Effector memory CD4-positive, alpha-beta T cell (primary cell): Measurements from ENCODE around the gene PRRX1.

Experiments
- DNase-seq, 3 donors: peaks; one replicate each; pipeline ENCODE4 v3.0.0-alpha.2; 2020
- H3K27ac ChIP-seq: 2 replicates; pipeline ENCODE4 v1.7.0; 2013; ENCODE audit warnings: mild to moderate bottlenecking, low read length, moderate library complexity; ENCODE audit not compliant: insufficient read depth, poor library complexity, severe bottlenecking
- H3K27me3 ChIP-seq: replicated peaks from 2 replicates; pipeline ENCODE4 v1.7.0; 2013; ENCODE audit warnings: mild to moderate bottlenecking, low read length; ENCODE audit not compliant: insufficient read depth, control insufficient read depth, poor library complexity, severe bottlenecking
- H3K36me3 ChIP-seq: 2 replicates; pipeline ENCODE4 v1.7.0; 2013; ENCODE audit warnings: mild to moderate bottlenecking, low read length, moderate library complexity; ENCODE audit not compliant: control insufficient read depth, insufficient read depth
- H3K4me1 ChIP-seq: 2 replicates; pipeline ENCODE4 v1.7.0; 2013; ENCODE audit warnings: low read length, mild to moderate bottlenecking; ENCODE audit not compliant: control insufficient read depth, insufficient read depth, poor library complexity, severe bottlenecking
- H3K4me3 ChIP-seq: 2 replicates; pipeline ENCODE4 v1.7.0; 2013; ENCODE audit warnings: low read length, low read depth, mild to moderate bottlenecking; ENCODE audit not compliant: insufficient read depth, poor library complexity, severe bottlenecking
- H3K9me3 ChIP-seq: 2 replicates; pipeline ENCODE4 v1.7.0; 2013; ENCODE audit warnings: mild to moderate bottlenecking, low read length, moderate library complexity; ENCODE audit not compliant: control insufficient read depth

PRRX1 gene

DNA sequence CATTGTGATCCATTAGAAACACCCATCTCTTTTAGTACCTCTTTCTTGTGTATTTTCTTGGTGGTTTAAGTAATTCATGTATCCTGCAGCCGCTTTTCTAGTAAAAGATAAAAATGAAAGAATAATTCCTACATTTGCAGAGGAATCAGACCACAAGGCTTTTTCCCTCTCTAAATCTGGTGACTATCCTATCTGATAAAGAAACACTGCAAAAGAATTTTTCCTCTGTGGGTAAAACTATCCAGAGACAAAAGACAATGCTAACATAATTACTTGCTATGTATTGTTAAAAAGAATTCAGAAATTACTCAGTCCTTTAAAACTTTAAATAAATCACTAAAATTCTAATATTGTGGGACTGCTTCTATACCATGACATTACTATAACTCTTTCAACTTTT is 51.0 kb downstream of the PRRX1 start:
- H3K27me3 ChIP-seq: no peaks in the 10 kb centered on the region
- H3K9me3 ChIP-seq: no peaks in the 10 kb centered on the region
- H3K4me3 ChIP-seq: no peak overlapping the region
- no peak for DNase-seq
- H3K36me3 ChIP-seq: no peaks in the 10 kb centered on the region
- H3K27ac ChIP-seq: no peak overlapping the region
- H3K4me1 ChIP-seq: no peaks in the 10 kb centered on the region

GRCh38 chr1:170716835-170717429 is 53.0 kb downstream of the PRRX1 start:
- no peaks in the 10 kb centered on the region for H3K27me3 ChIP-seq
- no peak for DNase-seq
- no peaks in the 10 kb centered on the region for H3K36me3 ChIP-seq
- H3K4me1 ChIP-seq: no peaks in the 10 kb centered on the region
- no peak overlapping the region for H3K4me3 ChIP-seq
- H3K9me3 ChIP-seq: no peaks in the 10 kb centered on the region
- no peak overlapping the region for H3K27ac ChIP-seq

DNA sequence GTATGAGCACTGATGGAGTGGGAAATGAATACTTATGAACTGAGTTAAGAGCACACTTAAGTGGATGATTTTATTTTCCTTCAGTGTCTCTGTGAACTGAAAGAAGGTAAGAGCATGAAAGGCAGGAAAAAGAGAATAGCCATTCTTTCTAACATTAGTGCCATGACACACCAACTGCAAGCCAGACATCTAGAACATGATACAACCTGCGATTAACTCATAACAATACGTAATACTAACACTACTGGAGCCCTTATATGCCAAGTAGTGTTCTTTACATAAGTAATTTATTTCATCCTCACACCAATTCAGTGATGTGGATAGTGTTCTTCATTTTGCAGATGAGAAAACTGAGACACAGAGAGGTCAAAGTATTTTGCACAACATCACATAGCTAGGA is 56.7 kb downstream of the PRRX1 start:
- Histone ChIP-seq H3K9me3 (no peaks in the 10 kb centered on the region), H3K4me3 (no peak overlapping the region), H3K36me3 (no peaks in the 10 kb centered on the region), H3K27ac (no peak overlapping the region), H3K4me1 (no peaks in the 10 kb centered on the region), H3K27me3 (no peaks in the 10 kb centered on the region)
- no peak for DNase-seq

DNA sequence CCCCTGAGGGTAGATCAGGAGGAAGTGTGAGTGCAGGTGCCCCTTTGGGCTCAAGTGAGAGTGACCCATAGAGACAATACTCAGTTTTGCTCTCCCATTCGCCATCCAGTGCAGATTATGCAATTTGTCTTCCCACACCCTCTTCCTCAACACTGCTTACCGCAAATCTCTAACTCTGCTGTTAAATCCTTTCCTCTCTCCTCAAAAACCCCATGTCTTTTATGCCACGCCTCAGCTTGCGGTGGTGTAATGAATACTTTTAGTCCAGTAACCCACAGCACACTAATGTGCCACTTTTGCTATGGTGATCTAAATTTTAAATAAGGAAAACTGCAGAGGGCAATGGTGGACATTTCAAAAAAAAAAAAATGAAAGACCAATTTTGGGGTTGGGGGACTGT is 57.7 kb downstream of the PRRX1 start:
- Histone ChIP-seq H3K4me3 (no peak overlapping the region), H3K4me1 (no peaks in the 10 kb centered on the region), H3K9me3 (no peaks in the 10 kb centered on the region), H3K27me3 (no peaks in the 10 kb centered on the region), H3K27ac (no peak overlapping the region), H3K36me3 (no peaks in the 10 kb centered on the region)
- DNase-seq: no peak

DNA sequence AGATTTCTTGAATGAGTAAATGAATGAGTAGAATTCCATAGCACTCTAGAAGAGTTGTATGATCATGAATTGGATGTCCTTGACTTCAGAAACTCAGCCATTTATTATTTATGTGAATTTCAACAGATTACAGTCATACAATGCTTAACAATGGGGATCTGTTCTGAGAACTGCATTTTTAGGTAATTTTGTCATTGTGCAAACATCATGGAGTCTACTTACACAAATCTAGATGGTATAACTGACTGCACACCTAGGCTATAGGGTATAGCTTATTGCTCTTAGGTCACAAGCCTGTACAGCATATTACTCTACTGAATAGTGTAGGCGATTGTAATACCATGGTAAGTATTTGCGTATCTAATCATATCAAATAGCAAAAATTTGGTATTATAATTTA is 59.6 kb downstream of the PRRX1 start:
- Histone ChIP-seq H3K36me3 (no peaks in the 10 kb centered on the region), H3K4me1 (no peaks in the 10 kb centered on the region), H3K4me3 (no peak overlapping the region), H3K9me3 (no peaks in the 10 kb centered on the region), H3K27me3 (no peaks in the 10 kb centered on the region), H3K27ac (no peak overlapping the region)
- DNase-seq: no peak

GRCh38 chr1:170725326-170725725 is 61.4 kb downstream of the PRRX1 start:
- Histone ChIP-seq H3K27ac (no peak overlapping the region), H3K27me3 (no peaks in the 10 kb centered on the region), H3K9me3 (no peaks in the 10 kb centered on the region), H3K4me3 (no peak overlapping the region), H3K36me3 (no peaks in the 10 kb centered on the region), H3K4me1 (no peaks in the 10 kb centered on the region)
- no peak for DNase-seq

DNA sequence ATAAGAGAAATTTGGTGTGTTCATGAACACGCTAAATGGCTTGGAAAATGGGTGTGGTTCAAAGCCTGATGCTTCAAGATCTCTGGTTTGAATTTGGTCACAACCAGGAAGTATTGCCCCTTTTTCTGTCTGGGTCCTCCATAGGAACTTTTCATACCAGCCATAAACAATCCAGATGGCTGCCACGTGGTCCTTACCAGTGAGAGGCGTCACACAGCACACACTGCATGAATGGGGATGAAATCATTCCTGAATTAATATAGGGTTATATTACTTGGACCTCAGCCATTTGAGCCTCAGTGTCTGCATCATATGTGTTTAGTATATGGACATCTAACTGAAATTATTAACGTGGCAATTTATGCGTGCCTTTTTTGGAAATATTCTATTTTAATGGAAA is 64.0 kb downstream of the PRRX1 start:
- Histone ChIP-seq H3K36me3 (no peaks in the 10 kb centered on the region), H3K4me3 (no peak overlapping the region), H3K4me1 (no peaks in the 10 kb centered on the region), H3K27me3 (no peaks in the 10 kb centered on the region), H3K9me3 (no peaks in the 10 kb centered on the region), H3K27ac (no peak overlapping the region)
- no peak for DNase-seq

GRCh38 chr1:170729225-170730002 is 65.5 kb downstream of the PRRX1 start:
- no peak overlapping the region for H3K27ac ChIP-seq
- H3K9me3 ChIP-seq: no peaks in the 10 kb centered on the region
- H3K27me3 ChIP-seq: no peaks in the 10 kb centered on the region
- DNase-seq: no peak
- H3K4me1 ChIP-seq: no peaks in the 10 kb centered on the region
- H3K4me3 ChIP-seq: no peak overlapping the region
- no peaks in the 10 kb centered on the region for H3K36me3 ChIP-seq

DNA sequence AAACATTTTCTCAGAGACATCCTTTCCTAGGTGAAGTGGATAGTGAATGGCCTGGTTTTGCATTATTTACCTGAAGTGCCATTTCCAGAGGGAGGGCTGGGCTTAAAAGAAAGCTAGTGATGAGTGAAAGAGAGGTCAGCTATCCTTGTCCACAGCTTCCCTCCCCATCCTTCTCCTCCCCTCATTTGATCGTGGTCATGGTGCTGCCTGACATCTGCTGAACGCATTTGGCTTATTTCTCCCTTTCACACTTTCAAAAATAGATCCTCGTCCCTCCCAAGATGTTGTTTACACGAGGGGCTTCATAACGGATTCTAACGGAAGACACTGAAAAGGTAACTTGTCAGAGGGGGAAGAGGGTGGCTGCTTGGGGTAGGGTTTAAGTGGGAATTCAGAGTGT is 66.1 kb downstream of the PRRX1 start:
- Histone ChIP-seq H3K27ac (no peak overlapping the region), H3K36me3 (no peaks in the 10 kb centered on the region), H3K27me3 (no peaks in the 10 kb centered on the region), H3K4me3 (no peak overlapping the region), H3K9me3 (no peaks in the 10 kb centered on the region), H3K4me1 (no peaks in the 10 kb centered on the region)
- DNase-seq: no peak

DNA sequence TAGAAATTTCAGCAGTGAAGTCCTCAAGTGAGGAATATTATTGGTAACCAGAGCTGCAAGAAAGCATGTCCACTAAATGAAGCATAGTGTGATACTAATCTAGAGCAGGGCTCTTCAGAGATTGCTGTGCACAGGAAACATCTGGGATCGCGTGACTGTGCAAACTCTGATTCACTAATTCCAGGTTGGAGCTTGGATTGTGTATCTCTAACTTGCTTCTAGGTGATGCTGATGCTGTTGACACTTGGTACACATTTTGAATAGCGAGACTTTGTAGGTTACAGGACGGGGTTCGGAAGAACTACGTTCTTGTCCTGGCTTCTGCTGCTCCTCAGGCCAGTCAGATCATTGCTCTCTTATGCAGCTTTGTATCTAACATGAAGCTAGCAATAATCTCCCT is 66.5 kb downstream of the PRRX1 start:
- H3K27ac ChIP-seq: no peak overlapping the region
- no peaks in the 10 kb centered on the region for H3K4me1 ChIP-seq
- H3K36me3 ChIP-seq: no peaks in the 10 kb centered on the region
- no peaks in the 10 kb centered on the region for H3K27me3 ChIP-seq
- no peaks in the 10 kb centered on the region for H3K9me3 ChIP-seq
- H3K4me3 ChIP-seq: no peak overlapping the region
- DNase-seq: no peak
